T-helper 22 cell (primary cell): ENCODE data around the gene RIPOR1.

ENCODE experiments used
- DNase-seq: peaks from one replicate; pipeline ENCODE4 v3.0.0-alpha.2; 2020; ENCODE audit warnings: low read depth

Gene RIPOR1

GRCh38 chr16:67558859-67559258, 30.2 kb downstream of the RIPOR1 start:
- no peak for DNase-seq

- DNase-seq: no peak
These were observed 32.3 kb downstream of the RIPOR1 start for GRCh38 chr16:67560827-67561342.

GRCh38 chr16:67561501-67561823, 32.8 kb downstream of the RIPOR1 start:
- DNase-seq: no peak

GRCh38 chr16:67561824-67562525, 33.3 kb downstream of the RIPOR1 start:
- DNase-seq: peak; percentile 96

- DNase-seq: peak; percentile 77
These were observed 33.9 kb downstream of the RIPOR1 start, which contains the start of gene CTCF for GRCh38 chr16:67562526-67562917. TSS of gene CTCF (plus strand) at chr16:67562526. CDS start at chr16:67610833, 48,307 bp downstream.

GRCh38 chr16:67562918-67563707, 34.5 kb downstream of the RIPOR1 start:
- peak; percentile 47 for DNase-seq

- no peak for DNase-seq
These were observed 35.3 kb downstream of the RIPOR1 start for GRCh38 chr16:67563708-67564468.

- no peak for DNase-seq
These were observed 37.0 kb downstream of the RIPOR1 start for GRCh38 chr16:67565470-67566100.

- no peak for DNase-seq
These were observed 42.8 kb downstream of the RIPOR1 start for GRCh38 chr16:67571464-67571863.

GRCh38 chr16:67571981-67572431, 43.4 kb downstream of the RIPOR1 start:
- DNase-seq: no peak

- no peak for DNase-seq
These were observed 51.1 kb downstream of the RIPOR1 start for GRCh38 chr16:67579686-67580085.

- DNase-seq: no peak
These were observed 51.6 kb downstream of the RIPOR1 start for GRCh38 chr16:67580202-67580601.

GRCh38 chr16:67593288-67593687, 64.7 kb downstream of the RIPOR1 start:
- no peak for DNase-seq

GRCh38 chr16:67593701-67594100, 65.1 kb downstream of the RIPOR1 start:
- DNase-seq: no peak

- no peak for DNase-seq
These were observed 65.8 kb downstream of the RIPOR1 start for GRCh38 chr16:67594256-67594915.

- no peak for DNase-seq
These were observed 66.3 kb downstream of the RIPOR1 start for GRCh38 chr16:67594956-67595355.
